AG04450 (cell line): ENCODE data around the gene ST7. TPM values are rescaled to one million over a fixed set of nuclear protein-coding genes. Genes with fewer than 3 reads are reported as not detected.
"Not testable (repeated sequence)": the region's sequence is repeated elsewhere in the genome, so short reads cannot be mapped to it uniquely, and the experiment has no call there.

Experiments
- CTCF ChIA-PET: fragments of 300-600, 350-600 bp; formaldehyde crosslinking; extraction: SDS; loops from one replicate; lab custom pipeline; 2022; ENCODE audit warnings: antibody characterized with exemption, inconsistent platforms; lab: Charles Lee
- POLR2A ChIA-PET: fragments of 350-600 bp; formaldehyde crosslinking; extraction: SDS; loops from one replicate; lab custom pipeline; 2021; ENCODE audit warnings: antibody characterized with exemption, inconsistent platforms; lab: Yijun Ruan, JAX
- DNase-seq: peaks from one replicate; pipeline ENCODE4 v3.0.0-alpha.2; 2011; ENCODE audit warnings: low read depth, low spot score
- H3K27ac ChIP-seq: one replicate; pipeline ENCODE4 v1.5.1; 2012; ENCODE audit warnings: low read depth, low read length, control low read depth
- H3K27me3 ChIP-seq: one replicate; pipeline ENCODE4 v1.6.0; 2012; ENCODE audit warnings: low read length; ENCODE audit not compliant: control insufficient read depth, insufficient read depth
- H3K4me3 ChIP-seq: 2 replicates; pipeline ENCODE4 v1.5.1; 2011; ENCODE audit warnings: mild to moderate bottlenecking, low read depth, low read length, control low read depth
- H3K9me3 ChIP-seq: 2 replicates; pipeline ENCODE4 v1.5.1; 2012; ENCODE audit warnings: low read length; ENCODE audit not compliant: control insufficient read depth, insufficient read depth
- CTCF ChIP-seq: IDR thresholded peaks from 2 replicates; pipeline ENCODE4 v1.5.1; 2011; ENCODE audit warnings: low read depth, low read length, control low read depth, inconsistent platforms
- polyA plus RNA-seq: library from polyadenylated mRNA; depleted of rRNA; stranded (reverse); fragments of >200 nt; gene quantifications from 2 replicates; pipeline ENCODE4 v1.2.3, GENCODE V29; 2011

Gene ST7
- polyA plus RNA-seq, 1 experiment: 34.5 TPM

- ChIA-PET CTCF (interaction anchor here (0.8 to 3.8 kb wide), 4 partner anchors 10 to 129 kb away, joined by 3 to 12 read pairs (median 4); no protein-coding TSS in a partner anchor), POLR2A (no interaction called here)
- TF ChIP-seq CTCF: no peak
- Histone ChIP-seq H3K4me3 (no peak overlapping the region), H3K27me3 (no peaks in the 10 kb centered on the region), H3K9me3 (no peaks in the 10 kb centered on the region), H3K27ac (no peak overlapping the region)
- no peak for DNase-seq
These were observed 18.6 kb downstream of the ST7 start for GRCh38 chr7:116971869-116972268.

- CTCF ChIA-PET, DNase-seq, H3K27ac ChIP-seq, H3K27me3 ChIP-seq, H3K9me3 ChIP-seq, H3K4me3 ChIP-seq, POLR2A ChIA-PET: not testable (repeated sequence)
These were observed 21.7 kb downstream of the ST7 start for GRCh38 chr7:116975024-116975423.

- CTCF ChIA-PET: interaction anchor here (1.0 to 1.2 kb wide), 2 partner anchors 11 to 44 kb away, joined by 3 to 6 read pairs; no protein-coding TSS in a partner anchor
- POLR2A ChIA-PET: interaction anchor here (1.0 kb wide), 1 partner anchor 121 kb away, joined by 3 read pairs; no protein-coding TSS in a partner anchor
- no peak for DNase-seq
These were observed 23.9 kb downstream of the ST7 start for GRCh38 chr7:116977172-116977571.

GRCh38 chr7:116978006-116978405 lies 24.7 kb downstream of the ST7 start:
- DNase-seq: no peak
- TF ChIP-seq CTCF: no peak
- H3K27ac ChIP-seq: no peak overlapping the region
- H3K27me3 ChIP-seq: no peaks in the 10 kb centered on the region
- H3K4me3 ChIP-seq: no peak overlapping the region
- CTCF ChIA-PET: interaction anchor here (0.6 to 1.2 kb wide), 2 partner anchors 10 to 20 kb away, joined by 3 to 6 read pairs; no protein-coding TSS in a partner anchor
- POLR2A ChIA-PET: no interaction called here
- H3K9me3 ChIP-seq: no peaks in the 10 kb centered on the region

More at GRCh38 chr7:116977172-116977571, 23.9 kb downstream of the ST7 start:
- H3K27ac ChIP-seq: no peak overlapping the region
- H3K4me3 ChIP-seq: no peak overlapping the region
- no peaks in the 10 kb centered on the region for H3K9me3 ChIP-seq
- no peaks in the 10 kb centered on the region for H3K27me3 ChIP-seq
- TF ChIP-seq CTCF: no peak

GRCh38 chr7:116979430-116979829 lies 26.1 kb downstream of the ST7 start:
- no peaks in the 10 kb centered on the region for H3K27me3 ChIP-seq
- no peak for DNase-seq
- ChIA-PET CTCF (interaction anchor here (1.0 kb wide), 1 partner anchor 9 kb away, joined by 4 read pairs; no protein-coding TSS in a partner anchor), POLR2A (no interaction called here)
- H3K9me3 ChIP-seq: no peaks in the 10 kb centered on the region
- TF ChIP-seq CTCF: no peak
- no peak overlapping the region for H3K4me3 ChIP-seq
- no peak overlapping the region for H3K27ac ChIP-seq
